GM21381 (cell line): Measurements from ENCODE around the gene XDH.

Experiments
- ATAC-seq: cut with Tn5 transposase; IDR thresholded peaks from one replicate; pipeline ENCODE4 v1.9.1; 2021; ENCODE audit warnings: mild to moderate bottlenecking, moderate library complexity; ENCODE audit not compliant: unreplicated experiment

The XDH gene

DNA sequence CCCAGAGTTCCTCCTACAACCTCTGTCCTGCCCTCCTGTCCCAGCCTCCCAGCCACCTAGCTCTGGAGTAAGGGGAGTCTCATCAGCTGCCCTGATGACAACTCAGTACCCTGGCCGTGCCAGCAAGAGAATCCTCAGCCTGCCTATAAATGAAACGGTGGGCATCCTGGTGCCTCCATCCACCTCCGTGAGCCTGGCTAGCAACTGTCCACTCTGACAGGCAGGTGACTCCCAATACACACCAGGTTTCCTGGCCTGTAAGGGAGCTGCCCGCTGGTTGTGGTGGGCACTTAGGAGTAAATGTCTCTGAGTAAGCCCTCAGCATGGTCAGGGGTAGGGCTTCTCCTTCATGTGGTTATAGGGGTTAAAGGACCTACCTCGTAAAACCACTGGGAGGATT, 81.5 kb downstream of the XDH start:
- ATAC-seq: no peak

DNA sequence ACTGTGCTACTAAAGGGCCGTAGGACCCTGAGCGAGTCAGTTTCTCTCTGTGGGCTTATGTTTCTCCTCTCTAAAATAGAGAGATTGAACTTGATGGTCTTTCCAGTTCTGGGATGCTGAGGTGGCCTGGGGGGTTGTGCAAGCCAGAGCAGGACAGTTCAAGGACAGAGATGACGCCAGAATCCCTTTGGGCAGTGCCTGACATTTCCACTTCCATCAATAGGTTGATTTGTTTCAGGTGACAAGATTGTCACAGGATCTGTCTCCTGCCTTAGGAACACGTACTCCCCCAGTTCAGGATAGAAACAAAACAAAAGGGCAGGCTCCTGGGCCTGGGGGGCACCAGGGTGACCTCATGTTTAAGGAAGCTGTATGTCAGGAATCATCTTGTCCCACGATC, 82.0 kb downstream of the XDH start:
- ATAC-seq: no peak

DNA sequence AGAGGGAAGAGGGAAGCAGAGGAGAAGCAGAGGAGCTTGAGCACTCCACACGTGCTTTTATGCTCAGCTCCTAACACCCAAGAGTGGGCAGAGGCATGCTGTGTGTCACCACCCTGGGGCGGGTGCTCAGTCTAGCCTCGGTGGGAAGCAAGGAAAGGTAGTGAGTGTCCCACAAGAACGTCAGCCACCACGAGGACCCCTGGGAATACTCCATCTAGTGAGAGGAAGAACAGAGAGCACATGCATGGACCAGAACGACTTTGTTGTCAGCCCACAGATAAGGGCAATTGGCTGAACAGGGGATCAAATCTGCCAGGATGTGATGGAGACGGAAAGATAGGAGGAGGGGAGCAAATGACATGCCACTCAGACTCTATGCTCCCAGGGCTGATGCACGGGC, 83.4 kb downstream of the XDH start:
- ATAC-seq: no peak

DNA sequence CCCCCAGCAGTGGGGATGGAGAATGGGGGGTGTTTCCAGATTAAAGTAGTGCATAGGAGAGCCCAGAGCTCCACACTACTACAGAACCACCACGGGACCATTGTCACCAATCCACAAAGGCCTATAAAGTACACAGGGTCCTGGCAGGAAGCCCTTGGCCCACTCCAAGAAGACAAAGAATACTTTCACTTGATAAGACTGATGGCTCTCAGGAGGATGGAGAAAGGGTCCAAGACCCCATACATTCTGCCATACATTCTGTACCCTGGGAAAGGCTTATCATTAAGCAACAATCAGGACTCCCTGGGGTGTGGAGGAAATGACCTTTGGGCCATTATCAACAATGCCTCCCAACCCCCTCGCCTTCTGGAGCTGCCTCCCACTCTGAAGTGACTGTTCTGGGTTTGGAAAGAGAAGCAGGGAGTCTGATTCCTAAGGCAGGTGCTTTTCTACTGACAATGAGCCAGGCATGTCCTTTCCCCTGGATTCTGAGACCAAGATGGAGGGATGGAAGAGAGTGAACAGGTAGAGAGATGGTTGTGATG, 85.4 kb downstream of the XDH start:
- no peak for ATAC-seq

DNA sequence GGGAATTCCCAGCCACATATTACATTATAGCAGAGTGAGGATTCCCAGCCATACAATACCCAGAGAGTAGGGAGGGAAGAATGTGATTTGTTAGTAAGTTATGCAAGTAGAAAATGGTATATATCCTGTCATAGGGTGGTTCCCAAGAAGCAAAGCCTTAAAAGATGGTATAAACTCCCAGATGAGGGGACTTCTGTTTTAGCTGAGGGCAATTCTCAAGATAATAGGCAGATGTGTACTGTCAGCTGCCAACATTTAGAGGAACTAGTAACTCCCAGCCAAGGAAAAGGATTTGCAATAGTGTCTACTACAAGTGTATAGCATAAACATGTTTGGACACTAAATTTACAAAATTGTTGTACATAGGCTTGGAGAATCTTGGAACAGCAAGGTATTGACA, 86.5 kb downstream of the XDH start:
- ATAC-seq: no peak

DNA sequence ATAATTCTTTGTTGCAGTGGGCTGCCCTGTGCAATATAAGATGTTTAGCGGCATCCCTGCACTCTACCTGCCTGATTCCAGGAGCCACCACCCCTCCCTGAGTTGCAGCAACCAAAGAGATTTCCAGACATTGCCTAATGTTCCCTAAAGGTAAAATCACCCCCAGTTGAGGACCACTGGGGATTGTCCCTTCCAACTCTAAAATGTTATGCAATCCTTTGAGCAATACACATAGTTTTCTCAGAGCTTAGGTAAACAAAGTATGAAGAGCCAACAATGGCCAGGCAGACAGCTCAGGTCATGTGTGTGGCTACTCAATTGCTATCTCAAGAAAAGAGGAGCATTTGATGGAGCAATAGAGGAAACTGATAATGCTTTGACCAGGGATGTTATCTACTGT, 87.0 kb downstream of the XDH start:
- ATAC-seq: no peak

DNA sequence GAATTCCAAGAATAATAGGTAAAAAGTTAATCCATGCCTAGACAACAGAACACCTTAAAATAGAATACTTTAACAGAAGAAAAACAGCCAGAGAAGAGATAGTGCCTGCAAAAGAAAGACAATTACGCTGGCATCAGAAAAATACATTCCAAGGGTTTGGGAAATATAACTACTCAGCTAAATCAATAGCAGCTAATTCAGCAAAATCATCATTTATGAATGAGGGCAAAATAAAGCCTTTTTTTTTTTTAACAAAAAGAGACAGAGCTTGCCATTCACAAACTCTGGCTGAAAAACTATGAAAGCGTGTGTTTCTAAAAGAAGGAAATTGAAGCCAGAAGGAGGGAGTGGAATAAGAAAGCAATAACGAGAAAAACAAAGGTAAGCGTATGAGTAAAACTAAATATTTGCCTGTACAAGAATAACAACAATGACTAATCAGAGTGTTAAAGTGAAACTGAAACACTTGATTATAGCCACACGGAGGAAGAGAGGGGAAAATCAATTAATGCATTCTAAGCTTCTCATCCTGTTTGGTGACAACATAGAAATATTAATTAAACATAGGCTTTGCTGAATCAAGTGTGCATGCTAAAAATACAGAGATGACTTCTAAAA, 90.4 kb downstream of the XDH start:
- ATAC-seq: peak; percentile 65

DNA sequence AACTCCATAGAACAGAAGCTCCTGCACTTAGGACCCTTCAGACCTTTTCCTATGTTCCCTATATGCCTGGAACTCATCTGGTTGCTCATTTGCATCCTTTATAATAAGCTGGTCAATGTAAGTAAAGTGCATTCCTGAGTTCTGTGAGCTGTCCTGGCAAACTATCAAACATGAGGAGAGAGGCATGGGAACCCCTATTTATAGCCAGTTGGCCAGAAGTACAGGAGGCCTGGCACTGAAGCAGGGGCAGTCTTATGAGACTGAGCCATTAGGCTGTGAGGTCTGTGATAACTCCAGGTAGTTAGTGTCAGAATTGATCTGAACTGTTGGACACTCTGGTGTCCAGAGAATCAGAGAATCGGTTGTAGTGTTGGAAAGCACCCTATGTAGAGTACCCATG, 92.2 kb downstream of the XDH start:
- no peak for ATAC-seq

DNA sequence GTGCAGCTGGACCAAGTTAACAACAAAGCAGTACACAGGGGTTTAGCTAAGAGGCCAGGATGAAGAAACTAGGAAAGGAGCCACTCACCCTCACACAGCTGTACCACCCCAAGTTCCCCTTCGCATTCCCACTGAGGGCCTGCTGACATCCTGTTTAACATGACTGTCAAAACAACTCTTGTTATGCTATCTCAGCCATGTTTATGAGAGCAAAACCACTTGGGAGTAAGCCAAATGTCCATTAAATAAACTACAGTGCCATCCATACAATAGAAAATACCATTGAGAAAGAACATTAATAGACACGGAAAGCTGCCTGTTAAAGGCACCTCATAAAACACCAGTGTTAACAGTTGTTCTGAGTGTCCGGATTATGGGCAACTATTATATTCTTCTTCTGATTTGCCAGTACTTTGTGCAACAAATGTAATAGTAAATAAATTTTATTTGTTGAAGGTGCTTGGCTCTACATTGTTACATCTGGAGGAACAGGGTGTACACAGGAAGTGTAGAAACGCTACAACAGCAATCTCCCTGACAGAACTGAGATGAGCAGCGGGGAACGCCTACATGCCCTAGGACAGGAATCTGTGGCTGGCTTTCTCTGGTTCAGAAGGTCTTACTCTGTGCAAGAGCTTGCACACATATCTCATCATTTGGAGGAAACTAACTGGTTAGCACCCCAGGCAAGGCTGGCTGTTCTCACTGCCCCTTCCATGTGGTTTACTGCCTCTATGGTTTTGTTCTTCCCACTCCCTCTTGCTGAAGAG, 95.0 kb downstream of the XDH start:
- ATAC-seq: peak; percentile 50

DNA sequence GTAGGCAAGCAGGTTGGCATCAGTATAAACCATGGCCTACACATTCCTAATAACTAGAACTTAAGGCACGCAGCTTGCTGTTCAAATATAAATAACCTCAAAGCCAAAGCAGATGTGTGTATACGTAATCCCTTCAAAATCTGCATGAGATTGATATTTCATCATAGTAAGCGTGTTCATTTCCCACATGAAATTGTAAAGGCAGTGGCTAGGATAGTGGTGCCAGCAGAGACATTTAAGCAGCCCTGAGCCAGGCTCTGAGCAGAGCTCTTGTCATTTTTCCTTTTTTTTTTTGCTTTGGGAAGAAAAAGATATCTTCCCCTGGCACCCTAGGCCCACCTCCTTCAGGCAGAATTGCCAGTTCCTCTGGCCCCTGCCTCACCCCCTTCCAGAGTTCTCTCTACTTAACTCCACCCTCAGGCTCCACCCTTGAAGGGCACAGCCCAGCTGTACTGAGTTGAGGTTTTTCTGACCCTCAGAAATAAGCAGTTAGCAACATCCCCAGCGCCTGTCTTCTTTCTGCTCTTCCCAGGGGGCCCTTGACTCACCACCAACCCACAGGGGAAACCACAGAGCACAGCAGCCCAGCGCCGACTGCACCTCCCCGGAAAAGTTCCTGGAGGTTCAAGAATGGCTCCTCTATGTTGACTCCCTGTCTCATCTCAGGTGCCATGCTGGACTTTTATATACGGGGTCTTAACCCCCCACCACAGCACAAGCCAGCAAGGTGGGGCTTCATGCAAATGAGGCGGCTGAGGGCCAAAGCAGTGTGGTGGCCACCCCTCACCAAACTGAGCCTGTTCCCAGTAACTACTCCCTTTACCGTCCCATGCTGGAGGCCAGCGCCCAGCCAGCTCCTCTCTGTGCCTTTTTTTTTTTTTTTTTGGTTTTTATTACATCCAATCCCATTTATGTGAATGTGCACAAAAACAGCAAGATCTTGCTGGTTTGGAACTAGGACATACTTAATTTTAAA, 95.9 kb downstream of the XDH start:
- peak; percentile 72 for ATAC-seq

DNA sequence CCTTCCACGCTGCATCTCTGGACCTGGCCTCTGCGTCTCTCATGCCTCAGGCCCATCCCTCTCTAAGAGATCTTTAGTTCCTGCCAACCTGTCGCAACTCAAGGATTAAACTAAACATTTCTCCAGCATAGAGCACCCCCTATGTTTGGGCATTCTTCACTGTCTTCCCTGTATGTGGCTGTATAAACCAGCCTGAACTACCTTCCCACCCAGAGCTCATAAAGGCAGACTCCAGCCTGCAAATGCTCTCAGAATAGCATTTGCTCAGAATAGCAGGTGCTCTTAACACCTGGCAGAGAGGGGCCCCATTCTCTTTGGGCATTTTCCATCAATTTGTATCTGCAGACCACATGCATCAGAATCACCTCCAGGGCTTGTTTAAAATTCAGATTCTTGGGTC, 97.1 kb downstream of the XDH start:
- ATAC-seq: no peak

DNA sequence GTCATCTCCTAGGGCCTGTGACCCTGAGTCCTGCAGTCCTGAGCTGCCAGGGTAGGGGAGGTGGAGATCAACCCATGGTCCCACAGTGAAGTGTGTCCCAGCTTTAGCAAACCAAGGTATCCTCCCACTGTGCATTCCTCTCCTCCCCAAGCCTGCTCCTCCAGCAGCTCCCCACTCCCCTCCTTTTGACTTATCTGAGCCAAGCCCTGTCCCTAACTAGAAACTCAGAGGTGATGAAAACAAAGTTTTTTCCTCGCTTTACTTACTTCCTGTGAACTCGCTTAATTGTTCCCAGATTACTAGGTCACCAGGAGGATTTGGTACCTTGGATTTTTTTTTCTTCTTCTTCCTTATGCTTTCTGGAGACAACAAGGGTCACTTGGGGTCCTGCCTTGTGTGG, 99.8 kb downstream of the XDH start:
- no peak for ATAC-seq

DNA sequence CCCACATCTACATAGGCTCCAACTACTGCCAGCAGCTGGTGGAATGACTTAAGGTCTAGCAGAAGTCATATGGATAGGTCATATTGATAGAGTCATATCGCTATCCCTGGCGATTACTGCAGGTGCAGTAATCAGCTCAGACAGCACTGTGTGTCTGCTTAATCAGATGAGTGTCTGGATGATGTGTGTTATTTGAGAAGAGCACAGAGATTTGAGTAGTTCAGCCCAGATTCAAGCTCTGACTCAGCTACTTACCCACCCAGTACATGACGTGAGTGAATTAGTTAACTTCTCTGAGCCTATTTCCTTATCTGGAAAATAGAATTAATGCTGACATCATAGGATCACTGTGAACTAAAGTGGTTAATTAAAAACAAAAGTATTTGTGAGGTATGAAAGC, 101.6 kb downstream of the XDH start:
- ATAC-seq: no peak

DNA sequence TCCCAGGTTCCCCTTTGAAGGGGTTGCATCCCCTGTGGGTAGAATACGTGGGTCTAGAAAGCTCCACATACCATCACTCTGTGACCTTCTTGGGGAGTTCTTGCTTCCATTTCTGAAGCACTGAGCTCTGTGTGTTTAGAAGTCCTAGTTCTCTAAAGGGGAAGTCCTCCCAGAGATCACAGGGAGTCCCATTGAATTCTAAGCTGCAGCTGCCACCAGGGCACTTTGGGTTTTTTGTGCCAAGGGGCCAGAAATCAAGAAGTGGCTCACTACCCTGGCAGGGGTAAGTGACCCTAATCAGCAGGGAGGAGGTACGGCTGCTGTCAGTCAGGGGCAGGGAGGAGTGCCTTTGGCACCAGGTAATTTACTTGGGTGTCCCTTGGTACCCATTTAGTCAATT, 109.7 kb downstream of the XDH start:
- no peak for ATAC-seq

DNA sequence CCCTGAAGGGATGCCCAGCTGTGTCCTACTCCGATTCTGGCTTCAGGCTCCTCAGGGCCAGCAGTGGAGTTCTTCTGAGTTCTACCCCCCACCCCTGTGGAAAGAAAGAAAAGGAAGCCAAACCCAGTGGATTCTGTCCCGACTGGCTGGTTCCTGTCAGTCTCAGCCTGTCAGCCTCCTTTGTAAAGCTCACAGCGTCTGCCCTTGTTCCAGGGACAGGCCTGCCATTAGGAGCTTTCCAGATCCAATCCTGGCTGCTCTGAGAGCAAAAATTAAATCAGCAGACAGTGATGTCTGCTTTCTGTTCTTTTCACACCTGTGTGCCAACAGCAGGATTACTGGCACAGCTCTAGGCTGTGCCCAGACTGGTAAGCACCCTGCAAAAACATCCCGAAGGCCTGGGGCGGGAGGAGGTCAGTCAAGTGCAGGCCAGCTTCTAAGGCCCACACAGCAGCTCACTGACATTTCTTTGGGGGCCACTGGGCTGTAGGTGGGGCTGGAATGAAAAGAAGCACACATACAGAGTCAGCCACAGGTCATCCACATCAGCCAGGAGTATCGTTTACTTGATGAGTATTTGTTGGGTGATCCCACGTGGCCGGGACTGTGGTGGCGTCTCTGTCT, 111.5 kb downstream of the XDH start:
- ATAC-seq: no peak

DNA sequence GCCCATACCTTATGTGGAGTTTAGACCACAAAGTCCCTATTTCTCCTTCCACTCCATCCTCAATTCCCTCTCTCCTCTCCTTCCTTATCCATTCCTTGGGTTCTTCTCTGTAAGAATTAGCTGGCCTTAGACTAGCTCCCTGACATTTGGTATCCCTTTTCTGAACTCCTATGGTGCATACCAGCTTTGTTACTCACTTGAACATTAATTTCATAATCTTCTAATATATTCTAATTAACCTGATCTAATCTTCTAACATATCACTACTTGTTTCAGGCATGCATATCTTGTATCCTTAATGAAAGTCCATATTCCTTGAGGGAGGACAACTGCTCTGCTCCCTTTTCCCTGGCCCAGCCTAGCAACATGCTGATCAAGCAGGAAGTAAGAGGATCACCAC, 114.2 kb downstream of the XDH start:
- no peak for ATAC-seq

DNA sequence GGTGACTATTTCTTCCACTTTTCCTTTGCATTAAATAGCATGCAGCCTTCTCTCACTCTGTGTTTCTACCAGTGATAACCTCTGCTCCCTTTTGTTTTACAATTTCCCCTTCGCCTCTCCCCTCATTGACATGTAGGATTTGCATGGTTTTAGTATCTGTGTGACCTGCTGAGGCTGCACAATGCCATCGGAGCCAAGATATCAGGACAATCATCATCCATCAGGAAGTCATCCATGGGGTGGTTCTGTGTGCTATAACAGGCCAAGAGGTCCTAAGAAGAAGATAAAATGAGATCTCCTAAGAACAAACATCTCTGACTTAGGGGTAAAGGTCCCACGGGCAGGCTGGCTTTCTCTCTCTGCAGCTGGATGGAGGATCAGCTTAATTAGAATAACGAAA, 115.0 kb downstream of the XDH start:
- no peak for ATAC-seq

DNA sequence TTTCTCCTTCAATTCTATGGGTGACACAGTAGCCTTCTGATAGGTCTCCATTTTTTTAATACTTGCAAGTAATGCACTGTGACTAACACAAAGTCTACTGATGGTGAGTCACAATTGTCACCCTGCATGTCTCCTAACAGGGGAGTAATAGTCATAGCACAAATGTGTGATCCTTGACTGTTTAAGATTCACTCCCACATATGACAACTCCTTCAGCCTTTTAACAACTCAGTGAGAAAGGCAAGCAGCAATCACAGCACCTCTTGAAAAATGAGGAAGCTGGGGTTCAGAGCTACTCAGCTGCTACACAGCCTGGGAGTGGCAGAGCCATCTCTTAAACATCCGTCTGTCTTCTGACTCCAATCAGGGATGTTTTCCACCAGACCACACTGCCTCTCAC, 116.8 kb downstream of the XDH start:
- no peak for ATAC-seq

DNA sequence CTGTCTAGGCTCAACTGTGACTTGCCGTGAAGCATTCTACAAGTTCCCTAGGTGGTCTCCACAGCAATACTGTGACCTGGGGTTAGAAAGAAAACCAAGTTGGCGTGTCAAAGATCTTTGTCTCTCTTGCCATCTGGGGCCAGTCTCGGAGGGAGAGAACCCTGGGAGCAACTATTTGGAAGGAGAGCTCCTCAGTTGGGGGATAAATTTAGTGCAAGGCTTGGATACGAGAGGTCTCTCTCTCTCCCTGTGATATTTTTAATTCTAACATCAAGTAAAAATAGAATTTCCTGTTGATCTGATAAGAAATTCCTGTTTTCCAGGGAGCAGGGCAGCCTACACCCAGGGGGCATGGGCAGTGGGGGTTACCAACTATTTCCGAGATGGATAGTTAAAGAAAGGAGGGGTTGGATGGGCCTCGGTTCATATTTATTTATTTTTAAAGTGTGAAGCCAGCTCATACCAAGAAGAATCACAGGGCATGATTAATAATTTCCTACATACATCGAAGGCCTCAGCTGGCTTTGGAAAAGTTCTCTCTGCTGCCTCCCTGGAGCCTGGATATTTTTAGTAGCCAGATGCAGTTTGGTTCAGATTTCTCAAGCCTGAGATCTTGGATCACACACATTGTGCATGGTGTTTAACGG, 117.8 kb downstream of the XDH start:
- no peak for ATAC-seq

DNA sequence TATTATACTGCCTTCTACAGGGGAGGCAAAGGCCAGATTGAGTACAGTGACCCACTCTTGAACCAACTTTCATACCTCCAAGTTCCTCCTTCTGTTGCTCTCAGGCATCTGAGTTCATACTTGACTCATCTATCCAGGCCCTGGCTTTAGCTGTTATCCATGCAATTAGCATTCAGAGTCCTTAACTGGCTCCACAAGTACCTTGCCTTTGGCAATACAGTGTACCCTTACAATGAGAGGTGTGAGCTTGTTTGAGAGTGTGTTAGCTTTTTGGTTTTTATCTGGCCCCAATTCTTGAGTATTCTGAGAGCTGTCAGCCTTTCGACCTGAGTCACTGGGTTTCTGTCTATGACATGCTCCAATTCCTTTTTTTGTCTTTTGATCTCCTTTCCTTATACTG, 120.3 kb downstream of the XDH start:
- no peak for ATAC-seq

DNA sequence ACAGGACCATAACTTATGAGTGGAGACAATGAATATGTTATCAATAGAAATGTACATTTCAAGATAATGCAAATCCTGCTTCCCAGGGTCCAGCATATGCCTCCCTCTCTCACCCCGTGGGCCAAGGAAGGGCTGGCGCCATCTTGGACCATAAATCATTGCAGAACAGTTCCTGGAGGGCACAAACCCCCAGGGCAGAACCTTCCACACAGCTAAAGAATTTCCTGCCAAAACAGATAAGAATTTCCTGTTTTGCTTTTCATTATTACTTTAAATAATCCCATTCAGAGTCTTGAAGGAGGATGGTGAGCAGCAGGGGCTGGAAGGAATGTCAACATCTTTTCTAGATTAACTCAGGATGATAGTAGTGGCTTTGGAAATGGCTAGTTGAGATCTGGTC, 126.9 kb downstream of the XDH start:
- no peak for ATAC-seq
